Measurements from ENCODE around the gene FSTL4. TPM values are rescaled to one million over a fixed set of nuclear protein-coding genes. Genes with fewer than 3 reads are reported as not detected.

The FSTL4 gene
- total and polyA plus RNA-seq, 2 of the 13 experiments (the other 11 are each of a cell fraction or from before 2014, with no cell fraction given) = 2.1 to 3.0 TPM

GRCh38 chr5:133294380-133294779 lies 318.0 kb downstream of the FSTL4 start (continued):
- no peak for TF ChIP-seq THRA (CRISPR knock-in tag; IDR thresholded peaks at IDR 0.05; ENCODE audit: borderline replicate concordance)
- TF ChIP-seq SKIL (CRISPR knock-in tag; IDR thresholded peaks at IDR 0.05; ENCODE audit: borderline replicate concordance) = no peak
- TF ChIP-seq ZNF879 (CRISPR knock-in tag; IDR thresholded peaks at IDR 0.05) = no peak
- TF ChIP-seq SETDB1 (CRISPR knock-in tag; IDR thresholded peaks at IDR 0.05; ENCODE audit: borderline replicate concordance) = no peak
- no peak for TF ChIP-seq KLF9 (CRISPR knock-in tag; IDR thresholded peaks at IDR 0.05; ENCODE audit: low read depth)
- TF ChIP-seq TERF1 (CRISPR knock-in tag; IDR thresholded peaks at IDR 0.05) = no peak
- no peak for TF ChIP-seq ZNF83 (CRISPR knock-in tag; IDR thresholded peaks at IDR 0.05; ENCODE audit: borderline replicate concordance)
- TF ChIP-seq IKZF1 (IDR thresholded peaks at IDR 0.05) = no peak
- no peak for TF ChIP-seq ZNF841 (CRISPR knock-in tag; IDR thresholded peaks at IDR 0.05; ENCODE audit: borderline replicate concordance)
- TF ChIP-seq PRDM10 (CRISPR knock-in tag; IDR thresholded peaks at IDR 0.05; ENCODE audit: low read depth) = no peak
- no peak for TF ChIP-seq ZNF576 (CRISPR knock-in tag; IDR thresholded peaks at IDR 0.05)
- no peak for TF ChIP-seq KDM5A (IDR thresholded peaks at IDR 0.05; ENCODE audit: borderline replicate concordance, low read length)

Measured in HepG2 (cell line).